NCI-H2107 treated with DMSO at 0.1 percent for 48 hours (cell line): ENCODE data around the gene TBL1XR1.

Experiments used
- DNase-seq: peaks from one replicate; lab custom pipeline; 2025; ENCODE audit not compliant: unreplicated experiment; lab: John Stamatoyannopoulos, UW

The TBL1XR1 gene

GRCh38 chr3:177110895-177111294, 86.4 kb downstream of the TBL1XR1 start:
- no peak for DNase-seq

DNA sequence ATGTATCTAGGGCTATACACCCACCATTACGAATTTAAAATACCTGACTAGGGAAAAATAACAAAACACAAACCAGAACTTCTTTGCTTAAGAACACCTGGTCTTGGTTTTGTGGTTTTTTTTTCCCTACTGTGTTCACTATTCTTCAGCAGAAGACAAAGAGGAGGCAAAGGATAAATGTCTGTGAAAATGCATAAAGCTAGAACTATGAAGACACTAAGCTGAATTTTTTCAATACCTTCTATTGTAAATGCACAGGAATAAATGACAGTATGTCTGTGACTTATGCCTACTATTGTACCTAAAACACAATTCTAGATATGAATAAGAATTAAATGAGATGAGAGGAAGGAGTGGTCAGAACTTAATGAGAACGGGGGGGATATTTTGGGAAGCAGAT, 86.9 kb downstream of the TBL1XR1 start:
- no peak for DNase-seq

GRCh38 chr3:177109688-177110330, 87.5 kb downstream of the TBL1XR1 start:
- DNase-seq: no peak

- DNase-seq: no peak
Observed at GRCh38 chr3:177108648-177109047, 88.6 kb downstream of the TBL1XR1 start.

GRCh38 chr3:177107461-177108239, 89.6 kb downstream of the TBL1XR1 start:
- DNase-seq: no peak

DNA sequence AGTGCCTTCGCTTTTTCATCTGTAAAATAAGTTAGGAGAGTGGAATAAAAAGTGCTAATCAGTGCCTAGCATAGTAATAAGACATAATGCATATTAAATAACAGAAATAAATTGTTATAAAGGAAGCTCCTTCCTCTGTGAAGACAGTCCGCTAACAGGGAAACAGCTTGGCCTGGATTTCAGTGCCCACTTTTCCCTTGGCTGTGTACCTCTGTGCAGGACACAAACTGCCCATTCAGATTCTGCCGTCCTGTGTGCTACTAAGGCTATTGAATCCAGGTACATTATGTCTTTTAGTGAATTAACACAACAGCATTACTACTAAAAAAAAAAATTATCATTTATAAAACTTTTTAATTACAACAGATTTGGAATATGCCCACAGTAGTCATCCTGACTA, 90.7 kb downstream of the TBL1XR1 start:
- no peak for DNase-seq

GRCh38 chr3:177106184-177106583, 91.1 kb downstream of the TBL1XR1 start:
- DNase-seq: peak; percentile 67

DNA sequence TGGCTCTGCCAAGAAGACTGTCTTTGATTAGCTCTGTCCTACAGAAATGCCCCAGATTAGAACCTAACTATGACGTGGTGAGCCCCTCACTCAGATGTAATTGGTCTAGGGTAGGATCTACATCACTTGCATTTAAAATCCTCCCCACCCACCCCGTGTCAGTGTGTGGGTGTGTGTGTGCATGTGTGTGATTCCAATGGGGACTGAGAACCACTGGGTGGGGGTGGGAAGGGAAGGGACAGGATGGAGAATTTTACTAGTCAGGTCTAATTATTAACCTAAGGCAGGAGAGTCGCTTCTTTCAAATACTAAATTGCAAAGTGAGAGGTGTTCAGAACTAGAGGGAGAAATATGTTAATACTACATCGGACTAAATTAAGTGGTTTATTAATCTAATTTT, 91.7 kb downstream of the TBL1XR1 start:
- DNase-seq: no peak

DNA sequence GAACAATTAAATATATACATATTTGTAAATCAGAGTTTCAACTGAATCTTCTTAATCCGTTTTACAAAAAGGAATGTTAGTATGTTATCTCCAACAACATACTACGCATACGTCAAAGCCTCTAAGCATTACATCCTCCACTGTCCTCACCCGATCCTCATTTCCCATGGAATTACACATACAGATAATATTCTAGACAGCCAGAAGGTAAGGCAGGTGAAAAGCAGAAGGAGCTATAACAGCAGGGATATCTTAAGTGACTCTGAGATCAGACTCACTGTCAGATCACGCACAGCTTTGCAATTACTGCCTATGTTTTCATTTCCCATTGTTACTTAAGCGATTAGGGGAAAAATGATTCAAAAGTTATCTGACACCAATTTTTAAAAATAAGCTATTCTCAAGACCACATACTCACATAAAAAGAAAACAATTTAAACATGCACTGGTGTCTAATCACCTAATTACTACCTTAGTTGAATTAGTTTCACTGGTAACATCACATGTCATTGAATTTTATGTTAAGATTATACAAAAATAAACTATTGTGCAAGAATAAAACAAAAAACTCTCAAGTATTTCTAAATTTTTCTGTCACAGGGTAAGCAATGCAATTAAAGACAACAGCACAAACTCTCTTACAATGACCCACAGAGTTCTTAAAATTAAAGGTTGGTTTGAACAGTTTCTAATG, 92.8 kb downstream of the TBL1XR1 start:
- no peak for DNase-seq

GRCh38 chr3:177102553-177102952, 94.7 kb downstream of the TBL1XR1 start:
- no peak for DNase-seq

DNA sequence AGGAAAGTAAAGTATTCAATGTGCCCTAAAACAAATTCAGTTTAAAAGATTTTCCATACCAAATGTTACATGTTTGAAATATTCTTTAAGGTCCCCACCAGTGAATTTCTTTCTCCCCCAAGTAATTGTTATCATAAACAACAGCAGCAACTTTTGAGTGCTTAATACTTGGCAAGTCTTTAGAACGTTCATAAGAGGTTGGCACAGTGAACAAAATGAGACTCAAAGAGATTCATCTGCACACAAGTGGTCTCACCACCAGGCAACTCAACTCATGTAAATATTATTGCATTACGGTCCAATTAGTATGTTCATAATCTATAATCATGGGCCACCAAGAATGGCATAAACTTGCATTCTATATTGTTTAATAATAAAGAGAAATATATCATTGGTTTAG, 98.7 kb downstream of the TBL1XR1 start:
- no peak for DNase-seq

DNA sequence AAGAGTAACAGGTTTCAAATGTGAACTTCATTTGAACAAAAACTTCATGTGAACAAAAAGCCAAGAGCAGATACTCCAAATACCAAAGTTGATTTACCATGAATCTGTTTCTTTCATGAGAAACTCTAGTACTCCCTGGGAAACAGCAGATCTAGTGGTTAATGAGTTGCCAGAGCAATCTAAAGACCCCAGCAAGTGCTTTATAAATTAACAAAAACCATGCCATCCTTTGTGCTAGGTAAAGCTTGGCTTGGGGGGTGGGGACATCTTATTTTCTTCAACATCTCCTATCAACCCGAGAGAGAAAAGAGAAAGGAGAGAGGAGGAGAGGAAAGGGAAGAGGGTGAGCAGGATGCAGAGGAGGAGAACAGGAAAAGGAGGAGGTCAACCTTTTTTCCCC, 100.7 kb downstream of the TBL1XR1 start:
- DNase-seq: no peak

- DNase-seq: no peak
Observed at GRCh38 chr3:177093966-177094365, 103.3 kb downstream of the TBL1XR1 start.

- no peak for DNase-seq
Observed at GRCh38 chr3:177089901-177090300, 107.4 kb downstream of the TBL1XR1 start.

DNA sequence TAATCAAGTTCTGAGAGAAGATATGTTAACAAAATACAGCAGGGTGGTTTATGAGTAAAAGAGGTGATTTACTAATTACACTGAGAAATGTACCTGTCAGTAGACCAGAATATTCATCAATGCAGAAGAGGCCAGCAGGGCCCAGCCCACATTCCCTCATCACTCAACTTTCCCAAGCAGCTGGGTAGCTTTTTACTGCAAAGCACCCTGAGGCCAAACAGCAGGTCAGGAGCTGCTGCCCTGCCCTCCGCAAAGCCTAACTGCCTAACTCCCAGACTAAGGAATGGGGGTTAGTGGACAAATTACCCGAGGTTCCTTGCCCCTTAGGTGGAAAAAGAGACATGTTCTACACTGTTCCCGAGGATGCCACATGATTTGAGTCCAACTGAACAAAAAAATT, 108.2 kb downstream of the TBL1XR1 start:
- no peak for DNase-seq

DNA sequence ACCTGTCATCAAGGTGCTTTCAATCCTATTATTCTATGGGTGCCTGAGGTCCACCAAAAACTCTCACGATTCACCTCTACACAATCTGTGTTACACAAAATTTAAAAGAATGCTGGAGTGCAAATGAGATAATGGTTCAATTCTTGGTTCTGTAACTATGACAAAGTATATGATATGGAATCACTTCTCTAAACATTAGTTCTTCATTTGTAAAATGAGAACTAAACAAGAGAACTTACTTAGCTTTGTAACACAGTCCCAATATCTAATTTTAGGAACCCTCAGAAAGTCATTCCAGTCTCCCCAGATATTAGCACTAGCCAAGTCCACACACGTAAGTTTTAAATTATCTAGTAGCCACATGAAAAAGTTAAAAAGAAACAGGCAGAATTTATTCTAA, 111.5 kb downstream of the TBL1XR1 start:
- DNase-seq: no peak

- no peak for DNase-seq
Observed at GRCh38 chr3:177084616-177085015, 112.7 kb downstream of the TBL1XR1 start.

DNA sequence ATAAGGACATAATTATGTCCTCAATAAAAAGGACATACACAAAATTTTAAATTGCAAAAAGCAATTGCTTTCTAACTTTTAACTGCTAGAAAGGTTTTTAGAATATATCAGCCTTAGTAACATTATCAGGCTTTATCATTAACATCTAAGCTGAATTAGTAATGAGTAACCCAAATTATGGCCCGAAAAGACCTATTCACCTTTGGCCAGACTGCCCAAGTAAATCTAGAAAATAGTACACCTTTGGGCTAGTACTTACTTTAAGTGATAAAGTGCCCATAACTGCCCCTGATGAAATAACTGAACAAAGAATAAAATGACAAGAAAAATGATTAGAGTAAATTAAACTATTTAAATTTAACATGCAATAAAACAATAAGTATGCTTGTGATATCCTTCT, 117.2 kb downstream of the TBL1XR1 start:
- DNase-seq: no peak

GRCh38 chr3:177079684-177080083, 117.6 kb downstream of the TBL1XR1 start:
- no peak for DNase-seq

DNA sequence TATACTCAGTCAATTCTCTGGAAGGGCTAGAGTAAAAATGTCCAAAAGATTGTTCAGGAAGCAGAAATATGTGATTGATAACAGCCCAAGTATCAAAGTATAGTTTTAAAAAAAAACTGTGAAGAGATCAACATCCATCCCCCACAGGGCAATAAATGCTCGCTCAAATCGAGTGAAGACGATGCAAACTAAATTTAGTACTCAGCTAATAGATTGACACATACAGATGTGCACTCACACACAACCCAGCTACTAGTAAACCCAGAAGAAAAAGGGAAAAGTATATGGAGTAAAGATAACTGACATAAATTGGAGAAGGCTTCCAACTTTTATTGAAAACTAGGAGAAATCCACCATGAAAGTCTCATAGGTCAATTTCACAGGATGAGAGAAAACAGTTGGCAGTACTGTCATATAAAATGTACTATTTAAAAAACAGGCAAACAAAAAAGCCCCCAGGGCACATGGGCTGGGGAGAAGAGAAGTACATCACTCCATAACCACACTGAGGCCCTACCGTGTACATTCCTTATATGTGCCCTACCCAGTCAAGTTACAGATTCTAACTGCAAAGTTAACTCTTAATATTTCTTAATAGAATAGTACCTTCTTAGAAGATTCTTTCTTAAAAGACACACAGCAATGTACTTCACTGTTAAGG, 125.7 kb downstream of the TBL1XR1 start:
- DNase-seq: no peak

DNA sequence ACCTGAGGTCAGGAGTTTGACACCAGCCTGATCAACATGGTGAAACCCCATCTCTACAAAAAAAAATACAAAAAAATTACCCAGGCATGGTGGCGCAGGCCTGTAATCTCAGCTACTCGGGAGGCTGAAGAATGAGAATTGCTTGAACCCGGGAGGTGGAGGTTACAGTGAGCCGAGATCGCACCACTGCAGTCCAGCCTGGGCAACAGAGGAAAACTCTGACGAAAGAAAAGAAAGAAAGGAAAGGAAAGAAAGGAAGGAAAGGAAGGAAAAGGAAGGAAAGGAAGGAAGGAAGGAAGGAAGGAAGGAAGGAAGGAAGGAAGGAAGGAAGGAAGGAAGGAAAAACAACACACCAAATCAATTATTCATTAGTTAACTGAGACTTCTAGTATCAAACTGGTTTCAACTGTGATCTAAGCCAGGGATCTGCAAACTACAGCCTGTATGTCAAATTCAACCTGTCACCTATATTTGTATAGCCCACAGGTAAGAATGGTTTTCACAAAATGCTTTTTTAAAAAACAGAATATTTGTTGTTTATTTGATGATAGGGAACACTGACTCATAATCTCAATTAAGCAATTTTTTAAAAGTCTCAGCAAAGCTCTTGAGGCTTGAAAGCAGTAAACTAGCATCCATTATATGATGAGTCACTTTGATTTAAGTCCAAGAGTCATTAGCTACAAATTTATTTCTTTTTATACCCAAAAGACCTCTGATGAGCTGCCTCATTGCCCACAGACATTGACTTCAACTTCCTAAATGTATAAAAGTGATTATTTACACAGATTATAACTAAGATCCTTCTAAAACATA, 127.6 kb downstream of the TBL1XR1 start:
- DNase-seq: no peak
